ENCODE results near the gene ABHD12. TPM values are rescaled to one million over a fixed set of nuclear protein-coding genes. Genes with fewer than 3 reads are reported as not detected.

The ABHD12 gene
- polyA plus RNA-seq, 1 donor (not counting 4 experiments of a cell fraction or from before 2014, with no cell fraction given), result 11.2 TPM

DNA sequence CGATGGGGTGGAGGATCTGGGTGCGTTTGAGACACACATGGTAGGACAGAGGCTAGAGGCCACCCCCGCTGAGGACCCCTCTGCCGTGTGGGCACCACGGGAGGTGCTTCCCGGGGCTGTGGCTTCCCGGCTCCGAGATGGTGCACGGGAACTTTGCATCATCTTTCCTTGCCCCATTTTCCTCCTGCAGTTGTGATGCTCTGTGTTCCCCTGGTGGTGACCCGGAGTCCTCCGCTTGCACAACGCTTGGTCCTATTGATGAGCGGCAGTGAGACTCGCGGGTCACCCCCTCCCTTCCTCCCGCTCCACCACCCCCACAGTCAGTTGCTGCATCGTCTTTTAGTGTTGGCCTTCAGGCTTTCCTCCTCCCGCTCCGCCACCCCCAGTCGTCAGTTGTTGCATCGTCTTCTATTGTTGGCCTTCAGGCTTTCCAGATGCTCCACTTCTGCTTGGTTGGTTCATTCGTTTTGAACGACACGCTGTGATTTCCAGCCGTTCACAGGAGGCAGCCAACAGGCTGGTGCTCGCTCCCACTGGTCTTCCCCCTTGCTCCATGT, 105.5 kb downstream of the ABHD12 start:
- dilution Hi-C loops (cut with MboI; ENCODE audit: extremely low pct_ligation_motif_present, low sequenced_read_pairs), result no loop called here
- FAIRE-seq (no peak), DNase-seq (ENCODE audit: low read depth, low spot score) (no peak)

DNA sequence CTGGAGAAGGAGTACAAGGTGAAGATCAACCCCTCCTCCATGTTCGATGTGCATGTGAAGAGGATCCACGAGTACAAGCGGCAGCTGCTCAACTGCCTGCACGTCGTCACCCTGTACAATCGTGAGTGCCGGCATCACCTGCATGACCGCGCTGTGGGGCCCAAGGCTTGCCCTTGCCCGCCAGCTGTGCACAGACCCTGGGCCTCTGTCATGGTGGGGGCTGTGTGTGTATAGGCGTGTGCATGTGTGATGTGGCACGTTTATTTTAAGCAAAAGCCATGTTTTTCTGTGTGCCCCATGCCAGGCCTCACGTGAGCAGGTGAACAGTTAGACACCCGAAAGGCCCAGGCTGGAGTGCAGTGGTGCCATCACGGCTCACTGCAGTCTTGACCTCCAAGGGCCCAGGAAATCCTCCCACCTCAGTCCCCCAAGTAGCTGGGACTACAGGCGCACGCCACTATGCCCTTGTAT, 106.5 kb downstream of the ABHD12 start:
- FAIRE-seq, result no peak
- dilution Hi-C loops (cut with MboI; ENCODE audit: extremely low pct_ligation_motif_present, low sequenced_read_pairs), result no loop called here
- H3K9me3 ChIP-seq (ENCODE audit: control insufficient read depth, low read depth, low read length), result no peaks in the 10 kb centered on the region
- no peaks in the 10 kb centered on the region for H3K9me1 ChIP-seq (ENCODE audit: control insufficient read depth, extremely low read depth, insufficient read depth, low read length)
- H3K36me3 ChIP-seq (ENCODE audit: control insufficient read depth in 2 of 2, extremely low read depth in 1 of 2, insufficient read depth in 2 of 2, low read length in 2 of 2), result peaks cover 74 to 88% of the 10 kb centered on the region in 2 experiments
- TF ChIP-seq, protein P1, sequence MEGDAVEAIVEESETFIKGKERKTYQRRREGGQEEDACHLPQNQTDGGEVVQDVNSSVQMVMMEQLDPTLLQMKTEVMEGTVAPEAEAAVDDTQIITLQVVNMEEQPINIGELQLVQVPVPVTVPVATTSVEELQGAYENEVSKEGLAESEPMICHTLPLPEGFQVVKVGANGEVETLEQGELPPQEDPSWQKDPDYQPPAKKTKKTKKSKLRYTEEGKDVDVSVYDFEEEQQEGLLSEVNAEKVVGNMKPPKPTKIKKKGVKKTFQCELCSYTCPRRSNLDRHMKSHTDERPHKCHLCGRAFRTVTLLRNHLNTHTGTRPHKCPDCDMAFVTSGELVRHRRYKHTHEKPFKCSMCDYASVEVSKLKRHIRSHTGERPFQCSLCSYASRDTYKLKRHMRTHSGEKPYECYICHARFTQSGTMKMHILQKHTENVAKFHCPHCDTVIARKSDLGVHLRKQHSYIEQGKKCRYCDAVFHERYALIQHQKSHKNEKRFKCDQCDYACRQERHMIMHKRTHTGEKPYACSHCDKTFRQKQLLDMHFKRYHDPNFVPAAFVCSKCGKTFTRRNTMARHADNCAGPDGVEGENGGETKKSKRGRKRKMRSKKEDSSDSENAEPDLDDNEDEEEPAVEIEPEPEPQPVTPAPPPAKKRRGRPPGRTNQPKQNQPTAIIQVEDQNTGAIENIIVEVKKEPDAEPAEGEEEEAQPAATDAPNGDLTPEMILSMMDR (optimal IDR thresholded peaks at IDR 0.05 in 1 of 3, IDR thresholded peaks at IDR 0.05 in 1 of 3, conservative IDR thresholded peaks at IDR 0.05 in 1 of 3; ENCODE audit: extremely low read depth in 1 of 3, insufficient read depth in 2 of 3, low read length in 3 of 3), result no peak
- TF ChIP-seq EZH2 (IDR thresholded peaks at IDR 0.05; ENCODE audit: low read length), result no peak
- H3K9ac ChIP-seq (ENCODE audit: control insufficient read depth, extremely low read depth, insufficient read depth, low read length), result no peak overlapping the region
- no peak overlapping the region for H2AFZ ChIP-seq (ENCODE audit: control insufficient read depth, low read length)
- peaks cover 6% of the 10 kb centered on the region for H4K20me1 ChIP-seq (ENCODE audit: control insufficient read depth, extremely low read depth, insufficient read depth, low read length)
- H3K27ac ChIP-seq (ENCODE audit: control insufficient read depth, insufficient read depth, low read length), result no peak overlapping the region
- peaks cover 2% of the 10 kb centered on the region for H3K79me2 ChIP-seq (ENCODE audit: control insufficient read depth, insufficient read depth, low read length)
- H3K4me1 ChIP-seq (ENCODE audit: control insufficient read depth, extremely low read depth, insufficient read depth, low read length), result no peaks in the 10 kb centered on the region
- no peak for DNase-seq (ENCODE audit: low read depth, low spot score)
- H3K4me3 ChIP-seq (ENCODE audit: control insufficient read depth in 2 of 3, extremely low read depth in 1 of 3, insufficient read depth in 2 of 3, low read depth in 1 of 3, low read length in 3 of 3), result no peak overlapping the region
- H3K4me2 ChIP-seq (ENCODE audit: control insufficient read depth, extremely low read depth, insufficient read depth, low read depth, low read length), result no peak overlapping the region
- no peaks in the 10 kb centered on the region for H3K27me3 ChIP-seq (ENCODE audit: control insufficient read depth, extremely low read depth, insufficient read depth, low read length)

More for the DNA sequence above, 105.5 kb downstream of the ABHD12 start:
- Histone ChIP-seq H3K79me2 (ENCODE audit: control insufficient read depth, insufficient read depth, low read length) (peaks cover 2% of the 10 kb centered on the region), H4K20me1 (ENCODE audit: control insufficient read depth, extremely low read depth, insufficient read depth, low read length) (peaks cover 6% of the 10 kb centered on the region), H3K9me3 (ENCODE audit: control insufficient read depth, low read depth, low read length) (no peaks in the 10 kb centered on the region), H3K27me3 (ENCODE audit: control insufficient read depth, extremely low read depth, insufficient read depth, low read length) (no peaks in the 10 kb centered on the region), H3K4me2 (ENCODE audit: control insufficient read depth, extremely low read depth, insufficient read depth, low read depth, low read length) (no peak overlapping the region), H3K9me1 (ENCODE audit: control insufficient read depth, extremely low read depth, insufficient read depth, low read length) (no peaks in the 10 kb centered on the region), H3K36me3 (ENCODE audit: control insufficient read depth in 2 of 2, extremely low read depth in 1 of 2, insufficient read depth in 2 of 2, low read length in 2 of 2) (peaks cover 76 to 84% of the 10 kb centered on the region in 2 experiments), H3K4me3 (ENCODE audit: control insufficient read depth in 2 of 3, extremely low read depth in 1 of 3, insufficient read depth in 2 of 3, low read depth in 1 of 3, low read length in 3 of 3) (no peak overlapping the region), H2AFZ (ENCODE audit: control insufficient read depth, low read length) (no peak overlapping the region), H3K27ac (ENCODE audit: control insufficient read depth, insufficient read depth, low read length) (no peak overlapping the region), H3K9ac (ENCODE audit: control insufficient read depth, extremely low read depth, insufficient read depth, low read length) (no peak overlapping the region), H3K4me1 (ENCODE audit: control insufficient read depth, extremely low read depth, insufficient read depth, low read length) (no peaks in the 10 kb centered on the region)
- TF ChIP-seq, protein P1 (optimal IDR thresholded peaks at IDR 0.05 in 1 of 3, IDR thresholded peaks at IDR 0.05 in 1 of 3, conservative IDR thresholded peaks at IDR 0.05 in 1 of 3; ENCODE audit: extremely low read depth in 1 of 3, insufficient read depth in 2 of 3, low read length in 3 of 3), result no peak
- no peak for TF ChIP-seq EZH2 (IDR thresholded peaks at IDR 0.05; ENCODE audit: low read length)

Measured in keratinocyte (primary cell).